Esophagus muscularis mucosa (tissue), 4 donors: ENCODE results near the gene ELOVL6. TPM values are rescaled to one million over a fixed set of nuclear protein-coding genes. Genes with fewer than 3 reads are reported as not detected.

ENCODE experiments used
- DNase-seq: peaks from one replicate; pipeline ENCODE4 v3.0.0-alpha.2; 2017; ENCODE audit errors: extremely low spot score
- H3K27ac ChIP-seq, 4 donors: fragments of 200-600 bp; sonication (generic); replicated peaks in 1 of 4; 1 replicate in 3 of 4; 2 replicates in 1 of 4; pipeline ENCODE4 v1.5.1; 2016 to 2019; ENCODE audit warnings: mild to moderate bottlenecking in 1 of 4
- H3K27me3 ChIP-seq, 4 donors: fragments of 200-600 bp; sonication (generic); one replicate each; pipeline versions ENCODE4 v1.5.1 to v1.6.0; 2016 to 2019
- H3K36me3 ChIP-seq, 4 donors: fragments of 200-600 bp; sonication (generic); one replicate each; pipeline ENCODE4 v1.5.1; 2016 to 2019
- H3K4me1 ChIP-seq, 4 donors: fragments of 200-600 bp; sonication (generic); one replicate each; pipeline ENCODE4 v1.5.1; 2016 to 2019
- H3K4me3 ChIP-seq, 4 donors: fragments of 200-600 bp; sonication (generic); 1 replicate in 2 of 4; 2 replicates in 2 of 4; pipeline ENCODE4 v1.5.1; 2016 to 2019; ENCODE audit warnings: mild to moderate bottlenecking in 4 of 4, moderate library complexity in 1 of 4
- H3K9me3 ChIP-seq, 4 donors: fragments of 200-600 bp; sonication (generic); 1 replicate in 3 of 4; 2 replicates in 1 of 4; pipeline ENCODE4 v1.5.1; 2016 to 2019
- CTCF ChIP-seq, 3 experiments: fragments of 200-600 bp in 2 of 3; fragments of 450-650 bp in 1 of 3; sonication (generic) in 2 of 3; IDR thresholded peaks; one replicate each; pipeline ENCODE4 v1.5.1; 2017 to 2019; ENCODE audit warnings: antibody characterized with exemption in 3 of 3, mild to moderate bottlenecking in 2 of 3, moderate library complexity in 1 of 3
- EP300 ChIP-seq: sonication (generic); formaldehyde crosslinking; IDR thresholded peaks from one replicate; pipeline ENCODE4 v1.6.1; 2017; ENCODE audit warnings: antibody characterized with exemption
- POLR2A ChIP-seq: fragments of 450-650 bp; IDR thresholded peaks from one replicate; pipeline ENCODE4 v1.6.1; 2017; ENCODE audit warnings: antibody characterized with exemption, moderate library complexity, mild to moderate bottlenecking, low read depth
- POLR2AphosphoS5 ChIP-seq, 2 donors: sonication (generic); formaldehyde crosslinking; IDR thresholded peaks; one replicate each; pipeline ENCODE4 v1.6.1; 2017; ENCODE audit warnings: antibody characterized with exemption in 2 of 2
- WGBS: methylation state at CpG from one replicate; pipeline ENCODE4 v1.1.5; 2018; 5-methylcytosine and 5-hydroxymethylcytosine counted together
- intact Hi-C: fragments of 100-400 bp; cut with DNase I; formaldehyde crosslinking; loops from one replicate; pipeline ENCODE4 v1.15.1; 2023
- total RNA-seq, 4 donors: library from RNA; depleted of rRNA; stranded (reverse); fragments of >200 nt; gene quantifications; one replicate each; pipeline versions ENCODE4 v1.1.0 to v1.2.1, GENCODE V29; 2016

Gene ELOVL6
- total RNA-seq, 4 donors from 2014 or later: 1.7 to 3.1 (median 2.3) TPM

DNA sequence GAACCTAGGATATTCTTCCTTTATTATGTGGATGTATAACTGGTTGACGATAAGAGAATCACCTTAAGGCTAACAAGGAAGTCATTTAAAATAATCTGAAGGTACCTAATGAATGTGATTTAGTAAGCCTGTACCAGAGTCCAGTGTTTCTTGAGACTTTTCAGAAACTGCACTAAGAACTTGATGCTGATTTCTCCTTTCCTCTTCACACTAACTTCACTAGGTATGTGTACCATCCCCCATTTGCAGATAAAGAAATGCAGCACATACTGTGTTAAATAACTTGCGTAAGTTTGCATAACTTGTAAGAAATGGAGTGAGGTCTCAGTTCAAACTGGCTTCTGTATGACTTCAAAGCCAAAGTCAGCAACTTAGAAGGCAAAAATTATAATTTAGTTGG, 63.3 kb downstream of the ELOVL6 start:
- Histone ChIP-seq H3K9me3 (no peaks in the 10 kb centered on the region), H3K4me1 (no peaks in the 10 kb centered on the region), H3K4me3 (no peak overlapping the region), H3K27me3 (no peaks in the 10 kb centered on the region), H3K27ac (no peak overlapping the region), H3K36me3 (no peaks in the 10 kb centered on the region)
- no peak for TF ChIP-seq EP300
- TF ChIP-seq POLR2AphosphoS5 (IDR thresholded peaks at IDR 0.05): no peak
- no peak for DNase-seq
- intact Hi-C loops: no loop called here
- WGBS: 90% methylated on average over 2 of the region's 2 CpGs

DNA sequence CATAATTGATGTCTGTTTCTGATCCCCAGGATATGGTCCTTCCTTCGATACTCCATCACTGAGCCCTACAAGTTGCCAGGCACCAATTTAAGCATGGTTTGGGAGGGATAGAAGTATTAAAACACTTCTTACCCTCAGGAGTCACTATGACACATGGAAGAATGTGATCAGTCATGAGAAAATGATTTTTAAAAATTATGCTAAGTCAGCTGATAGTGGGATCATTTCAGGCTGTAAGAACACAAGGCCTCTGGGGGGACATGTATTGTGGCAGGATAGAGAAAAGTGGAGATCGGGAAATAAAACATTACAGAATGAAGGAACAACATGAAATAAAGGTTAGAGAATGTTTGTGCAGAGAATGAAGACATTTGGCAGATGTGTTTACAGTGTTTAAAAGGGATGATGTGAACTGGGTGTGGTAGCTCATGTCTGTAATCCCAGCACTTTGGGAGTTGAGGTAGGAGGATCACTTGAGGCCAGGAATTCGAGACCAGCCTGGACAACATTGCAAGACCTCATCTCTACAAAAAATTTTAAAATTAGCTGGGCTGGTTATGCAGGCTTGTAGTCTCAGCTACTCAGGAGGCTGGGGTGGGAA, 64.0 kb downstream of the ELOVL6 start:
- Histone ChIP-seq H3K27ac (no peak overlapping the region), H3K36me3 (no peaks in the 10 kb centered on the region), H3K27me3 (no peaks in the 10 kb centered on the region), H3K4me3 (no peak overlapping the region), H3K4me1 (no peaks in the 10 kb centered on the region), H3K9me3 (no peaks in the 10 kb centered on the region)
- TF ChIP-seq CTCF (IDR thresholded peaks at IDR 0.05) (no peak), POLR2AphosphoS5 (IDR thresholded peaks at IDR 0.05) (no peak), EP300 (no peak), POLR2A (no peak)
- WGBS: 82% methylated on average over 3 of the region's 3 CpGs
- no peak for DNase-seq
- intact Hi-C loops: no loop called here

- Histone ChIP-seq H3K4me3 (no peak overlapping the region), H3K36me3 (no peaks in the 10 kb centered on the region), H3K27me3 (no peaks in the 10 kb centered on the region), H3K4me1 (no peaks in the 10 kb centered on the region), H3K27ac (no peak overlapping the region), H3K9me3 (no peaks in the 10 kb centered on the region)
- 91% methylated on average over 6 of the region's 6 CpGs for WGBS
- DNase-seq: no peak
- TF ChIP-seq POLR2A (no peak), POLR2AphosphoS5 (IDR thresholded peaks at IDR 0.05) (no peak), EP300 (no peak), CTCF (IDR thresholded peaks at IDR 0.05) (no peak)
- intact Hi-C loops: no loop called here
Measured at GRCh38 chr4:110132816-110133719, 65.3 kb downstream of the ELOVL6 start.

GRCh38 chr4:110131916-110132315, 66.5 kb downstream of the ELOVL6 start:
- Histone ChIP-seq H3K36me3 (no peaks in the 10 kb centered on the region), H3K9me3 (no peaks in the 10 kb centered on the region), H3K4me3 (no peak overlapping the region), H3K27me3 (no peaks in the 10 kb centered on the region), H3K4me1 (no peaks in the 10 kb centered on the region), H3K27ac (no peak overlapping the region)
- WGBS: 92% methylated on average over 3 of the region's 3 CpGs
- TF ChIP-seq CTCF (IDR thresholded peaks at IDR 0.05): no peak
- TF ChIP-seq EP300: no peak
- no peak for TF ChIP-seq POLR2AphosphoS5 (IDR thresholded peaks at IDR 0.05)
- TF ChIP-seq POLR2A: no peak
- no peak for DNase-seq
- intact Hi-C loops: no loop called here

DNA sequence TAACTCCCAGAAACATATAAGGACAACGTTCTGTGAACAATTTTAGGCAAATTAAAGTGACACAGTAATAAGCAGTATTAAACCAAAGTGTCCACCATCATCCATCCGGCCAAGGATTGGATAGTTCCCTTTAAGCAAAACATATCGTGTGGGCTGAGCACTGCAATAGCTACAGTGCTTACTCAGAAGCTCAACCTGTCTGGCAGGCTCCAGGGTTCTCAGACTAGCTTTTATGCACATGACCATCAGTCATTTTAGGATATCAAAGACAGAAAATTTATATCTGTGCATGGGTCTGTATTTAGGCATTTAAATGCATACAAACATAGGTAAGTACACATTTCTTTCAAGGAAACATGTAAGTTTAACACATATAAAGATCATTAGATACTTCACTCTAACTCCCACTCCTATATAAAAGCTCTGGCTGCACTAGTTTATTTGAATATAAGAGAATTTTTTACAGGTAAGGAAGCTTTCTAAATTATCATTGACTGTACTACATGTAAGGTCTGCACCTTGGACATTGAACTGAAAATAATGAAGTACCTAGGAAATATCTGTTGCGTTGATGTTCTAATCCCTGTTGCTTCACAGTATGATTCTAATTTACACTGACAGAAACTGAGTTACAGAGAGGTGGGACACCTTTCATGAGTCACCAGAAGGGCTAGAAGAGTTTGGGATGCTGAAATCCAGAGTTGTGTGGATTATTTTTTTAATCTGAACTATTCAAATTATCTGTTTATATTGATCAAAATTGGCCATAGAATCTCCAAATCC, 67.6 kb downstream of the ELOVL6 start:
- no peaks in the 10 kb centered on the region for H3K9me3 ChIP-seq
- no peak for DNase-seq
- TF ChIP-seq POLR2A: no peak
- no peak for TF ChIP-seq EP300
- no peak for TF ChIP-seq POLR2AphosphoS5 (IDR thresholded peaks at IDR 0.05)
- TF ChIP-seq CTCF (IDR thresholded peaks at IDR 0.05): no peak
- WGBS: 83% methylated on average over 4 of the region's 4 CpGs
- no peaks in the 10 kb centered on the region for H3K36me3 ChIP-seq
- H3K27me3 ChIP-seq: no peaks in the 10 kb centered on the region
- intact Hi-C loops: no loop called here
- H3K4me1 ChIP-seq: no peaks in the 10 kb centered on the region
- H3K27ac ChIP-seq: no peak overlapping the region
- H3K4me3 ChIP-seq: no peak overlapping the region
